Ureter (tissue), 1 donor: ENCODE results near the gene KIF3A. TPM values are rescaled to one million over a fixed set of nuclear protein-coding genes. Genes with fewer than 3 reads are reported as not detected.

Source experiments
- DNase-seq: peaks from one replicate; pipeline ENCODE4 v3.0.0-alpha.2; 2020; ENCODE audit warnings: low spot score
- total RNA-seq: library from RNA; stranded (reverse); gene quantifications from one replicate; pipeline ENCODE4 v1.2.4, GENCODE V29; 2023
- donor health status: DM: yes; HTN: yes; CAD: no.

Gene KIF3A
- total RNA-seq, 1 donor from 2014 or later = 19.9 TPM

- DNase-seq = no peak
Observed at GRCh38 chr5:132678735-132679134, 58.6 kb downstream of the KIF3A start.

- no peak for DNase-seq
Observed at GRCh38 chr5:132677682-132678400, 59.5 kb downstream of the KIF3A start.

GRCh38 chr5:132677191-132677590, 60.2 kb downstream of the KIF3A start:
- no peak for DNase-seq

GRCh38 chr5:132675936-132676689, 61.2 kb downstream of the KIF3A start:
- no peak for DNase-seq

GRCh38 chr5:132674671-132675506, 62.5 kb downstream of the KIF3A start:
- no peak for DNase-seq

- DNase-seq = no peak
Observed at GRCh38 chr5:132673939-132674630, 63.3 kb downstream of the KIF3A start, which contains the start of gene IL4. Gene IL4, plus strand, starts transcription at chr5:132673989. Its CDS starts 62 bp downstream, at chr5:132674051.

GRCh38 chr5:132673488-132673887, 63.9 kb downstream of the KIF3A start:
- DNase-seq = no peak

- no peak for DNase-seq
Observed at GRCh38 chr5:132671000-132671399, 66.3 kb downstream of the KIF3A start.

GRCh38 chr5:132669966-132670882, 67.1 kb downstream of the KIF3A start:
- DNase-seq = no peak

GRCh38 chr5:132669455-132669820, 67.9 kb downstream of the KIF3A start:
- no peak for DNase-seq

- no peak for DNase-seq
Observed at GRCh38 chr5:132668706-132669454, 68.5 kb downstream of the KIF3A start.

- no peak for DNase-seq
Observed at GRCh38 chr5:132667761-132668705, 69.3 kb downstream of the KIF3A start.

GRCh38 chr5:132667309-132667708, 70.0 kb downstream of the KIF3A start:
- no peak for DNase-seq

- DNase-seq = no peak
Observed at GRCh38 chr5:132666310-132667123, 70.8 kb downstream of the KIF3A start.

GRCh38 chr5:132665574-132666080, 71.7 kb downstream of the KIF3A start:
- no peak for DNase-seq

GRCh38 chr5:132664696-132665209, 72.6 kb downstream of the KIF3A start:
- no peak for DNase-seq
